ENCODE data around the gene SRP54. TPM values are rescaled to one million over a fixed set of nuclear protein-coding genes. Genes with fewer than 3 reads are reported as not detected.

SRP54 gene
- total RNA-seq, 4 donors from 2014 or later, result 31.2 to 52.7 (median 39.3) TPM

GRCh38 chr14:34943506-34943905 lies 39.3 kb upstream of the SRP54 start:
- no peaks in the 10 kb centered on the region for H3K4me1 ChIP-seq
- no peaks in the 10 kb centered on the region for H3K27me3 ChIP-seq
- H3K36me3 ChIP-seq, result peaks cover 0 to 3% (median 1%) of the 10 kb centered on the region in 4 donors
- no peak overlapping the region for H3K4me3 ChIP-seq
- H3K27ac ChIP-seq (replicated peaks in 1 of 4), result no peak overlapping the region
- TF ChIP-seq POLR2AphosphoS5 (IDR thresholded peaks at IDR 0.05) (no peak), EP300 (IDR thresholded peaks at IDR 0.05) (no peak), POLR2A (IDR thresholded peaks at IDR 0.05; ENCODE audit: low read depth) (no peak)
- TF ChIP-seq, protein P1, sequence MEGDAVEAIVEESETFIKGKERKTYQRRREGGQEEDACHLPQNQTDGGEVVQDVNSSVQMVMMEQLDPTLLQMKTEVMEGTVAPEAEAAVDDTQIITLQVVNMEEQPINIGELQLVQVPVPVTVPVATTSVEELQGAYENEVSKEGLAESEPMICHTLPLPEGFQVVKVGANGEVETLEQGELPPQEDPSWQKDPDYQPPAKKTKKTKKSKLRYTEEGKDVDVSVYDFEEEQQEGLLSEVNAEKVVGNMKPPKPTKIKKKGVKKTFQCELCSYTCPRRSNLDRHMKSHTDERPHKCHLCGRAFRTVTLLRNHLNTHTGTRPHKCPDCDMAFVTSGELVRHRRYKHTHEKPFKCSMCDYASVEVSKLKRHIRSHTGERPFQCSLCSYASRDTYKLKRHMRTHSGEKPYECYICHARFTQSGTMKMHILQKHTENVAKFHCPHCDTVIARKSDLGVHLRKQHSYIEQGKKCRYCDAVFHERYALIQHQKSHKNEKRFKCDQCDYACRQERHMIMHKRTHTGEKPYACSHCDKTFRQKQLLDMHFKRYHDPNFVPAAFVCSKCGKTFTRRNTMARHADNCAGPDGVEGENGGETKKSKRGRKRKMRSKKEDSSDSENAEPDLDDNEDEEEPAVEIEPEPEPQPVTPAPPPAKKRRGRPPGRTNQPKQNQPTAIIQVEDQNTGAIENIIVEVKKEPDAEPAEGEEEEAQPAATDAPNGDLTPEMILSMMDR (IDR thresholded peaks at IDR 0.05), result no peak
- intact Hi-C loops (cut with DNase I), result no loop called here
- DNase-seq (ENCODE audit: extremely low spot score), result no peak
- peaks cover 0 to 19% (median 12%) of the 10 kb centered on the region in 4 donors for H3K9me3 ChIP-seq

DNA sequence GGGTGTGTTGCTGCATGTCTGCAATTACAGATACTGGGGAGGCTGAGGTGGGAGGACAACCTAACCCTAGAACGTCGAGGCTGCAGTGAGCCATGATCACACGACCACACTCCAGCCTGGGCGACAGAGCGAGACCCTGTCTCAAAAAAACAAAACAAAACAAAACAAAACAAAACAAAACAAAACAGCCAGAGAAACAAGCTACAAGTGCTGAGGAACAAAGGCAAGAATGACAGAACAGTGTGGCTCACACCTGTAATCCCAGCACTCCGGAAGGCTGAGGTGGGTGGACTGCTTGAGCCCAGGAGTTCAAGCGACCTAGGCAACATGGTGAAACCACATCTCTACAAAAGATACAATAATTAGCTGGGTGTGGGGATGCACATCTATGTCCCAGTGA lies 38.0 kb upstream of the SRP54 start:
- Histone ChIP-seq H3K9me3 (peaks cover 0 to 19% (median 12%) of the 10 kb centered on the region in 4 donors), H3K4me1 (no peaks in the 10 kb centered on the region), H3K4me3 (no peak overlapping the region), H3K27me3 (no peaks in the 10 kb centered on the region), H3K27ac (replicated peaks in 1 of 4) (no peak overlapping the region), H3K36me3 (peaks cover 0 to 3% (median 1%) of the 10 kb centered on the region in 4 donors)
- 97% methylated on average over 7 of the region's 7 CpGs for WGBS
- no peak for DNase-seq (ENCODE audit: extremely low spot score)
- TF ChIP-seq EP300 (IDR thresholded peaks at IDR 0.05) (no peak), POLR2A (IDR thresholded peaks at IDR 0.05; ENCODE audit: low read depth) (no peak), POLR2AphosphoS5 (IDR thresholded peaks at IDR 0.05) (no peak)
- TF ChIP-seq, protein P1 (IDR thresholded peaks at IDR 0.05), result no peak
- intact Hi-C loops (cut with DNase I), result no loop called here

- intact Hi-C loops (cut with DNase I), result no loop called here
These were observed 36.1 kb upstream of the SRP54 start for GRCh38 chr14:34946699-34947098.

DNA sequence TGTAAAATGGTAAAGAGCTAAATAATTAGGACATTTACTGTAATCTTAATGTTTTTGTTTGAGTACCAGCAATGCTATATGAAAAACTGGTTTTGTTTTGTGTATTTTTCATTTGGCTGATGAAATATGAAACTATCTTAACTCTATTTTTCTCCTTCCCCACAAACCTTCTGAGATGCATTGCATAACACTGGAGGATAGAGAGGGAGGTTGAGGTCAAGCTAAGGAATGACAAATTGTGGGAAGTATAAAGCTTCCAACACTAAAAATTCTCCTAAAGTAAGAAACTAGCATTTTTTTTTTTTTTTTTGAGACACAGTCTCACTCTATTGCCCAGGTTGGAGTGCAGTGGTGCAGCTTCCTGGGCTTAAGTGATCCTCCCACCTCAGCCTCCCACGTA lies 31.5 kb upstream of the SRP54 start:
- peaks cover 4 to 13% (median 9%) of the 10 kb centered on the region in 4 donors for H3K36me3 ChIP-seq
- H3K9me3 ChIP-seq, result no peaks in the 10 kb centered on the region
- no peak for TF ChIP-seq EP300 (IDR thresholded peaks at IDR 0.05)
- TF ChIP-seq POLR2AphosphoS5 (IDR thresholded peaks at IDR 0.05), result no peak
- TF ChIP-seq, protein P1 (IDR thresholded peaks at IDR 0.05), result no peak
- no peak for TF ChIP-seq POLR2A (IDR thresholded peaks at IDR 0.05; ENCODE audit: low read depth)
- H3K4me1 ChIP-seq, result no peaks in the 10 kb centered on the region
- 94% methylated on average over 1 of the region's 1 CpG for WGBS
- DNase-seq (ENCODE audit: extremely low spot score), result no peak
- H3K4me3 ChIP-seq, result no peak overlapping the region
- intact Hi-C loops (cut with DNase I), result no loop called here
- no peaks in the 10 kb centered on the region for H3K27me3 ChIP-seq
- no peak overlapping the region for H3K27ac ChIP-seq (replicated peaks in 1 of 4)

More at GRCh38 chr14:34946699-34947098, 36.1 kb upstream of the SRP54 start:
- Histone ChIP-seq H3K27me3 (no peaks in the 10 kb centered on the region), H3K36me3 (peaks cover 0 to 4% (median 3%) of the 10 kb centered on the region in 4 donors), H3K9me3 (peaks cover 0 to 19% (median 12%) of the 10 kb centered on the region in 4 donors), H3K4me3 (no peak overlapping the region), H3K4me1 (no peaks in the 10 kb centered on the region), H3K27ac (replicated peaks in 1 of 4) (no peak overlapping the region)
- no peak for TF ChIP-seq EP300 (IDR thresholded peaks at IDR 0.05)
- no peak for TF ChIP-seq POLR2AphosphoS5 (IDR thresholded peaks at IDR 0.05)
- no peak for TF ChIP-seq POLR2A (IDR thresholded peaks at IDR 0.05; ENCODE audit: low read depth)
- TF ChIP-seq, protein P1 (IDR thresholded peaks at IDR 0.05), result no peak
- no peak for DNase-seq (ENCODE audit: extremely low spot score)
- 51% methylated on average over 1 of the region's 1 CpG for WGBS

GRCh38 chr14:34956931-34957330 lies 25.9 kb upstream of the SRP54 start:
- peaks cover 7 to 42% (median 24%) of the 10 kb centered on the region in 4 donors for H3K36me3 ChIP-seq
- intact Hi-C loops (cut with DNase I), result no loop called here
- no peak overlapping the region for H3K27ac ChIP-seq (replicated peaks in 1 of 4)
- no peaks in the 10 kb centered on the region for H3K9me3 ChIP-seq
- no peak for DNase-seq (ENCODE audit: extremely low spot score)
- H3K4me3 ChIP-seq, result no peak overlapping the region
- WGBS, result 90% methylated on average over 2 of the region's 2 CpGs
- TF ChIP-seq EP300 (IDR thresholded peaks at IDR 0.05), result no peak
- TF ChIP-seq, protein P1 (IDR thresholded peaks at IDR 0.05), result no peak
- TF ChIP-seq POLR2A (IDR thresholded peaks at IDR 0.05; ENCODE audit: low read depth), result no peak
- TF ChIP-seq POLR2AphosphoS5 (IDR thresholded peaks at IDR 0.05), result no peak
- H3K4me1 ChIP-seq, result no peaks in the 10 kb centered on the region
- H3K27me3 ChIP-seq, result no peaks in the 10 kb centered on the region

All from esophagus muscularis mucosa (tissue), 4 donors.